Measurements from ENCODE around the gene IL17B. TPM values are rescaled to one million over a fixed set of nuclear protein-coding genes. Genes with fewer than 3 reads are reported as not detected.

IL17B gene
- total and polyA plus RNA-seq, 9 of the 15 experiments (the other 6 are each of a cell fraction or from before 2014, with no cell fraction given), result 0.28 to 2.6 (median 0.53) TPM; not detected in 2

GRCh38 chr5:149400304-149400703 is 21.2 kb upstream of the IL17B start (continued):
- TF ChIP-seq CTCF (IDR thresholded peaks at IDR 0.05 in 2 of 3, conservative IDR thresholded peaks at IDR 0.05 in 1 of 3; ENCODE audit: insufficient read depth in 2 of 3, low read depth in 1 of 3, low read length in 3 of 3) (no peak), TRIM24 (IDR thresholded peaks at IDR 0.05) (0 out of 4 replicates have a peak, but pooled peaks of 1 of the 2 experiments have one; percentile 8), XRCC5 (IDR thresholded peaks at IDR 0.05; ENCODE audit: low read depth, low read length) (no peak), ESRRA (IDR thresholded peaks at IDR 0.05; ENCODE audit: borderline replicate concordance, low read depth) (no peak), ZBTB34 (CRISPR knock-in tag; IDR thresholded peaks at IDR 0.05) (no peak), ID3 (CRISPR knock-in tag; IDR thresholded peaks at IDR 0.05) (no peak), ID3 (tag; IDR thresholded peaks at IDR 0.05) (no peak), ZNF668 (CRISPR knock-in tag; IDR thresholded peaks at IDR 0.05) (no peak), ARID2 (IDR thresholded peaks at IDR 0.05) (no peak), HDAC6 (IDR thresholded peaks at IDR 0.05; ENCODE audit: low read depth, low read length) (no peak), DACH1 (IDR thresholded peaks at IDR 0.05; ENCODE audit: partially characterized antibody) (peak; percentile 51), FOXP4 (CRISPR knock-in tag; IDR thresholded peaks at IDR 0.05; ENCODE audit: borderline replicate concordance) (no peak), NR2C2 (CRISPR knock-in tag; IDR thresholded peaks at IDR 0.05) (no peak), NR2C2 (tag; IDR thresholded peaks at IDR 0.05) (peak; percentile 86), SIN3A (IDR thresholded peaks at IDR 0.05; ENCODE audit: borderline replicate concordance in 2 of 2, control insufficient read depth in 1 of 2, low read depth in 2 of 2, low read length in 2 of 2) (peak in 1 of 2 experiments; percentile 41; a peak in 1 of 4 replicates), ZNF766 (CRISPR knock-in tag; conservative IDR thresholded peaks at IDR 0.05) (0 out of 2 replicates have a peak, but pooled peaks have one; percentile 37), DPF2 (IDR thresholded peaks at IDR 0.05) (peak; percentile 30; the same call in 1 of the 2 replicates), BRF1 (IDR thresholded peaks at IDR 0.05; ENCODE audit: borderline replicate concordance, extremely low read depth, insufficient read length) (no peak)
- TF ChIP-seq, protein P1, sequence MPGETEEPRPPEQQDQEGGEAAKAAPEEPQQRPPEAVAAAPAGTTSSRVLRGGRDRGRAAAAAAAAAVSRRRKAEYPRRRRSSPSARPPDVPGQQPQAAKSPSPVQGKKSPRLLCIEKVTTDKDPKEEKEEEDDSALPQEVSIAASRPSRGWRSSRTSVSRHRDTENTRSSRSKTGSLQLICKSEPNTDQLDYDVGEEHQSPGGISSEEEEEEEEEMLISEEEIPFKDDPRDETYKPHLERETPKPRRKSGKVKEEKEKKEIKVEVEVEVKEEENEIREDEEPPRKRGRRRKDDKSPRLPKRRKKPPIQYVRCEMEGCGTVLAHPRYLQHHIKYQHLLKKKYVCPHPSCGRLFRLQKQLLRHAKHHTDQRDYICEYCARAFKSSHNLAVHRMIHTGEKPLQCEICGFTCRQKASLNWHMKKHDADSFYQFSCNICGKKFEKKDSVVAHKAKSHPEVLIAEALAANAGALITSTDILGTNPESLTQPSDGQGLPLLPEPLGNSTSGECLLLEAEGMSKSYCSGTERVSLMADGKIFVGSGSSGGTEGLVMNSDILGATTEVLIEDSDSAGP (CRISPR knock-in tag; IDR thresholded peaks at IDR 0.05), result no peak
- TF ChIP-seq, protein P2, sequence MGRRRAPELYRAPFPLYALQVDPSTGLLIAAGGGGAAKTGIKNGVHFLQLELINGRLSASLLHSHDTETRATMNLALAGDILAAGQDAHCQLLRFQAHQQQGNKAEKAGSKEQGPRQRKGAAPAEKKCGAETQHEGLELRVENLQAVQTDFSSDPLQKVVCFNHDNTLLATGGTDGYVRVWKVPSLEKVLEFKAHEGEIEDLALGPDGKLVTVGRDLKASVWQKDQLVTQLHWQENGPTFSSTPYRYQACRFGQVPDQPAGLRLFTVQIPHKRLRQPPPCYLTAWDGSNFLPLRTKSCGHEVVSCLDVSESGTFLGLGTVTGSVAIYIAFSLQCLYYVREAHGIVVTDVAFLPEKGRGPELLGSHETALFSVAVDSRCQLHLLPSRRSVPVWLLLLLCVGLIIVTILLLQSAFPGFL (CRISPR knock-in tag; IDR thresholded peaks at IDR 0.05), result no peak

All from K562 (cell line).